Hepatocyte (in vitro differentiated cells): ENCODE measurements around the gene GLT1D1. TPM values are rescaled to one million over a fixed set of nuclear protein-coding genes. Genes with fewer than 3 reads are reported as not detected.

Experiments
- DNase-seq: peaks from one replicate; pipeline ENCODE4 v3.0.0-alpha.2; 2016; ENCODE audit warnings: low spot score
- H2AFZ ChIP-seq: fragments of 200-600 bp; sonication (generic); 2 replicates; pipeline ENCODE4 v1.6.0; 2016; ENCODE audit warnings: antibody characterized with exemption, mild to moderate bottlenecking
- H3K27ac ChIP-seq: fragments of 200-600 bp; sonication (generic); 2 replicates; pipeline ENCODE4 v1.5.1; 2016; ENCODE audit warnings: mild to moderate bottlenecking
- H3K27me3 ChIP-seq: fragments of 200-600 bp; sonication (generic); 2 replicates; pipeline ENCODE4 v1.6.1; 2016
- H3K36me3 ChIP-seq: fragments of 200-600 bp; sonication (generic); replicated peaks from 2 replicates; pipeline ENCODE4 v1.5.1; 2016; ENCODE audit warnings: low read depth; ENCODE audit not compliant: insufficient read depth
- H3K4me1 ChIP-seq: fragments of 200-600 bp; sonication (generic); 2 replicates; pipeline ENCODE4 v1.5.1; 2016; ENCODE audit warnings: mild to moderate bottlenecking, moderate library complexity; ENCODE audit not compliant: insufficient read depth
- H3K4me2 ChIP-seq: fragments of 200-600 bp; sonication (generic); 2 replicates; pipeline ENCODE4 v1.6.0; 2016
- H3K4me3 ChIP-seq: fragments of 200-600 bp; sonication (generic); 2 replicates; pipeline ENCODE4 v1.5.1; 2016; ENCODE audit warnings: mild to moderate bottlenecking
- H3K79me2 ChIP-seq: fragments of 200-600 bp; sonication (generic); 2 replicates; pipeline ENCODE4 v1.6.0; 2017; ENCODE audit warnings: mild to moderate bottlenecking
- H3K9me2 ChIP-seq: fragments of 200-600 bp; sonication (generic); replicated peaks from 2 replicates; pipeline ENCODE4 v1.6.0; 2017; ENCODE audit warnings: mild to moderate bottlenecking; ENCODE audit not compliant: insufficient read depth
- H3K9me3 ChIP-seq: fragments of 200-600 bp; sonication (generic); 2 replicates; pipeline ENCODE4 v1.5.1; 2016; ENCODE audit warnings: low read depth, mild to moderate bottlenecking
- H4K20me1 ChIP-seq: fragments of 200-600 bp; sonication (generic); 2 replicates; pipeline ENCODE4 v1.6.0; 2016; ENCODE audit warnings: mild to moderate bottlenecking; ENCODE audit not compliant: insufficient read depth, poor library complexity, severe bottlenecking
- CTCF ChIP-seq: fragments of 200-600 bp; sonication (generic); IDR thresholded peaks from 2 replicates; pipeline ENCODE4 v1.5.1; 2016; ENCODE audit warnings: antibody characterized with exemption, mild to moderate bottlenecking; ENCODE audit not compliant: poor library complexity
- EZH2 ChIP-seq: fragments of 200-600 bp; sonication (generic); IDR thresholded peaks from 2 replicates; pipeline ENCODE4 v1.6.1; 2016; ENCODE audit warnings: antibody characterized with exemption, mild to moderate bottlenecking, borderline replicate concordance
- EZH2phosphoT487 ChIP-seq: fragments of 200-600 bp; sonication (generic); IDR thresholded peaks from one replicate; pipeline ENCODE4 v1.6.1; 2018; ENCODE audit warnings: antibody characterized with exemption, mild to moderate bottlenecking, low read depth, moderate library complexity; ENCODE audit not compliant: unreplicated experiment, severe bottlenecking
- WGBS: methylation state at CpG from one replicate; pipeline ENCODE4 v1.1.6; 2016; ENCODE audit warnings: low lambda C conversion rate; ENCODE audit errors: missing lambda C conversion rate; 5-methylcytosine and 5-hydroxymethylcytosine counted together
- polyA plus RNA-seq: library from polyadenylated mRNA; unstranded; fragments of >200 nt; fragmentation: Nextera tagmentation; extraction: Ambion mirVana; gene quantifications from 2 replicates; pipeline ENCODE4 v1.2.1, GENCODE V29; 2016
- total RNA-seq: library from RNA; depleted of rRNA; stranded (reverse); fragments of >200 nt; gene quantifications from 2 replicates; pipeline ENCODE4 v1.2.3, GENCODE V29; 2014

The GLT1D1 gene
- total and polyA plus RNA-seq, 2 experiments from 2014 or later = 1.8 to 1.9 TPM

DNA sequence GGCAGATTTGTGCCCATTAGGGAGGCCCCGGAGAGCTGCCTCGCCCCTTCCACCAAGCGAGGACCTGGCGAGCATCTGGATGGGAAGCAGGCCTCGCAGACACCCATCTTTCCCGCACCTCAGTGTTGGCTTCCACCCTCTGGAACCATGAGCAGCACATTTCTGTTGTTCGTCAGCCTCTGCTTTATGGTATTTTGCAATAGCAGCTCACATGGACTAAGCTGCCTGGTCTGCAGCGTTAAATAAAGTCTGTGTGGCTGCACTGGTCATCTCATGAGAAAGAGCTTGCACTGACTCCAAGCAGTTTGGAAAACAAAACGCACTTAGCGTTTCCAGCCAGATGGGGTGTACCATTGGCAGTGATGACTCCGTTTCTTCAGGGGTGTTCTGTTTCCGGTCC, 75.8 kb downstream of the GLT1D1 start:
- Histone ChIP-seq H3K79me2 (no peaks in the 10 kb centered on the region), H3K4me3 (no peak overlapping the region), H3K9me3 (no peaks in the 10 kb centered on the region), H3K36me3 (no peaks in the 10 kb centered on the region), H4K20me1 (no peaks in the 10 kb centered on the region), H3K27ac (no peak overlapping the region), H3K9me2 (no peaks in the 10 kb centered on the region), H3K27me3 (no peaks in the 10 kb centered on the region), H3K4me1 (no peaks in the 10 kb centered on the region), H3K4me2 (no peak overlapping the region), H2AFZ (no peak overlapping the region)
- WGBS = 82% methylated on average over 12 of the region's 12 CpGs
- TF ChIP-seq EZH2phosphoT487 (no peak), CTCF (no peak), EZH2 (no peak)
- DNase-seq = peak; percentile 20

DNA sequence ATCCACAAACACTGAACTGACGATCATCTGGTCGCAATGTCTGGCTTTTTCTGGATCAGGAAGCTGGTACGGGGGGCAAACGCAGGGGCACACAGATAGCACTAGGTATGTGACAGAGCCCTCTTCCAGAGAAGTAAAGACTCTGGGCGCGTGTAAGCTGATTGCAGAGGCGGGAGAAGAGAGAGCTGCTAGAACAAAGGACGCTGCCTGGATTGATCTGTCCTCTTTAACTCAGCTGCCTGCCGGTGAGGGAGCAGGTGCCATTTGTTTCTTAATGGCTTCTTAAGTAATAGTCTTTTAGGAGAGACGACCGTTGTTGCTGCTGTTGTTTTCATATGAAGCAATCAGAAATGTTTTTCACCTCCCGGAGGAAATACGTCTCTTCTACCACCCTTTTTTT, 77.3 kb downstream of the GLT1D1 start:
- Histone ChIP-seq H3K9me2 (no peaks in the 10 kb centered on the region), H3K79me2 (no peaks in the 10 kb centered on the region), H3K27ac (no peak overlapping the region), H3K9me3 (no peaks in the 10 kb centered on the region), H2AFZ (no peak overlapping the region), H3K4me3 (no peak overlapping the region), H3K4me1 (no peaks in the 10 kb centered on the region), H3K36me3 (no peaks in the 10 kb centered on the region), H3K27me3 (no peaks in the 10 kb centered on the region), H3K4me2 (no peak overlapping the region), H4K20me1 (no peaks in the 10 kb centered on the region)
- TF ChIP-seq EZH2phosphoT487 (no peak), CTCF (no peak), EZH2 (no peak)
- WGBS = 75% methylated on average over 13 of the region's 13 CpGs
- no peak for DNase-seq

DNA sequence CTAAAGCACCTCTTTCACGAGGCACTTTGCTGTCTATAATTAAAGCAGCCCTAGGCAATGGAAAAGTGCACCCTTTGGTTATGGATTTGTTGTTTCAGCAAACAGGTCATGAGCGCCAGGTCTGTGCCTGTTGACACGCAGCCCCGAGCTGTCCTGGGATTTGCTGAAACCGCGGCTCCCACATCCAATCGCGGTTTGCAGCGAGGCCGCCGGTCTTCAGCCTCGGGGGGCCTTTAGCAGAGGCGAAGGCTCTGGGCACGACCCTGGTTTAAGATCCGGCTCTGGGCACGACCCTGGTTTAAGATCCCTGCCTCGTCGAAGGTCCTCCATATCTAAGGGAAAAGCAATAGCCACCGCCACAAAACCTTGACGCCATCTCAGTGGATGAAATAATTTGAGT, 79.2 kb downstream of the GLT1D1 start:
- H3K27ac ChIP-seq = no peak overlapping the region
- H3K9me2 ChIP-seq = no peaks in the 10 kb centered on the region
- no peak for TF ChIP-seq EZH2phosphoT487
- no peak for TF ChIP-seq EZH2
- no peak for TF ChIP-seq CTCF
- no peaks in the 10 kb centered on the region for H4K20me1 ChIP-seq
- no peaks in the 10 kb centered on the region for H3K36me3 ChIP-seq
- H3K4me3 ChIP-seq = no peak overlapping the region
- H3K9me3 ChIP-seq = no peaks in the 10 kb centered on the region
- DNase-seq = no peak
- WGBS = 94% methylated on average over 20 of the region's 20 CpGs
- no peak overlapping the region for H2AFZ ChIP-seq
- no peaks in the 10 kb centered on the region for H3K4me1 ChIP-seq
- no peaks in the 10 kb centered on the region for H3K79me2 ChIP-seq
- no peak overlapping the region for H3K4me2 ChIP-seq
- H3K27me3 ChIP-seq = no peaks in the 10 kb centered on the region

DNA sequence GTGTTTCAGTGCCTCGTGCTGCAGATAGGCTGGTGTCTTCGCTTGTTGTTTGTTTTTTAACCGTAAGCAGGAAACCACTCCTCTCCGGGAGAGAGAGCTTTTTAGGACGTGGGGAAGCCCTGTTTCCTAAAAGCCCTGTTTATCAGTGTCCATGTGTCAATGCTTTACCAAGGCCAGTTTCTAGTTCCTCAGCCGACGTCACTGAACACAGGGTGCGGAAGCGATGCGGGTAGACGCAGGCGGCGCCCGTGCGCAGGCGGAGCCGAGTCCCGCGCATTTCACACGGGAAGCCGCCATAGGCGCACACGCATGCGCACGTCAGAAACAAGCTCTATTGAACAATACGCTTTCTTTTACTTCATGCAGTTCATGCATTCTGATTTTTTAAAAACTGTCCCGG, 79.8 kb downstream of the GLT1D1 start:
- DNase-seq = no peak
- TF ChIP-seq EZH2phosphoT487 = no peak
- TF ChIP-seq EZH2 = no peak
- TF ChIP-seq CTCF = no peak
- no peaks in the 10 kb centered on the region for H3K27me3 ChIP-seq

More for the DNA sequence above, 79.8 kb downstream of the GLT1D1 start:
- Histone ChIP-seq H3K79me2 (no peaks in the 10 kb centered on the region), H4K20me1 (no peaks in the 10 kb centered on the region), H2AFZ (no peak overlapping the region), H3K27ac (no peak overlapping the region), H3K4me2 (no peak overlapping the region), H3K36me3 (no peaks in the 10 kb centered on the region), H3K4me3 (no peak overlapping the region), H3K9me3 (no peaks in the 10 kb centered on the region), H3K4me1 (no peaks in the 10 kb centered on the region), H3K9me2 (no peaks in the 10 kb centered on the region)
- WGBS = 92% methylated on average over 27 of the region's 27 CpGs
